ENCODE data around the gene RPTOR.

- TF ChIP-seq CTCF (IDR thresholded peaks at IDR 0.05; ENCODE audit: low read depth, low read length) (no peak), EZH2phosphoT487 (IDR thresholded peaks at IDR 0.05; ENCODE audit: low read depth) (no peak)
Measured at GRCh38 chr17:80940171-80941123, 395.8 kb downstream of the RPTOR start.
